ENCODE measurements around the gene GATD1.

GATD1 gene

GRCh38 chr11:721741-722345 is 55.4 kb downstream of the GATD1 start:
- no peak for DNase-seq (ENCODE audit: low read depth)
- TF ChIP-seq, protein P1, sequence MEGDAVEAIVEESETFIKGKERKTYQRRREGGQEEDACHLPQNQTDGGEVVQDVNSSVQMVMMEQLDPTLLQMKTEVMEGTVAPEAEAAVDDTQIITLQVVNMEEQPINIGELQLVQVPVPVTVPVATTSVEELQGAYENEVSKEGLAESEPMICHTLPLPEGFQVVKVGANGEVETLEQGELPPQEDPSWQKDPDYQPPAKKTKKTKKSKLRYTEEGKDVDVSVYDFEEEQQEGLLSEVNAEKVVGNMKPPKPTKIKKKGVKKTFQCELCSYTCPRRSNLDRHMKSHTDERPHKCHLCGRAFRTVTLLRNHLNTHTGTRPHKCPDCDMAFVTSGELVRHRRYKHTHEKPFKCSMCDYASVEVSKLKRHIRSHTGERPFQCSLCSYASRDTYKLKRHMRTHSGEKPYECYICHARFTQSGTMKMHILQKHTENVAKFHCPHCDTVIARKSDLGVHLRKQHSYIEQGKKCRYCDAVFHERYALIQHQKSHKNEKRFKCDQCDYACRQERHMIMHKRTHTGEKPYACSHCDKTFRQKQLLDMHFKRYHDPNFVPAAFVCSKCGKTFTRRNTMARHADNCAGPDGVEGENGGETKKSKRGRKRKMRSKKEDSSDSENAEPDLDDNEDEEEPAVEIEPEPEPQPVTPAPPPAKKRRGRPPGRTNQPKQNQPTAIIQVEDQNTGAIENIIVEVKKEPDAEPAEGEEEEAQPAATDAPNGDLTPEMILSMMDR (conservative IDR thresholded peaks at IDR 0.05; ENCODE audit: low read depth, low read length) = no peak
- no peak overlapping the region for H3K4me3 ChIP-seq (ENCODE audit: low read length)

GRCh38 chr11:721247-721740 is 56.0 kb downstream of the GATD1 start:
- DNase-seq (ENCODE audit: low read depth) = no peak
- no peak overlapping the region for H3K4me3 ChIP-seq (ENCODE audit: low read length)
- TF ChIP-seq, protein P1 (conservative IDR thresholded peaks at IDR 0.05; ENCODE audit: low read depth, low read length) = no peak

DNA sequence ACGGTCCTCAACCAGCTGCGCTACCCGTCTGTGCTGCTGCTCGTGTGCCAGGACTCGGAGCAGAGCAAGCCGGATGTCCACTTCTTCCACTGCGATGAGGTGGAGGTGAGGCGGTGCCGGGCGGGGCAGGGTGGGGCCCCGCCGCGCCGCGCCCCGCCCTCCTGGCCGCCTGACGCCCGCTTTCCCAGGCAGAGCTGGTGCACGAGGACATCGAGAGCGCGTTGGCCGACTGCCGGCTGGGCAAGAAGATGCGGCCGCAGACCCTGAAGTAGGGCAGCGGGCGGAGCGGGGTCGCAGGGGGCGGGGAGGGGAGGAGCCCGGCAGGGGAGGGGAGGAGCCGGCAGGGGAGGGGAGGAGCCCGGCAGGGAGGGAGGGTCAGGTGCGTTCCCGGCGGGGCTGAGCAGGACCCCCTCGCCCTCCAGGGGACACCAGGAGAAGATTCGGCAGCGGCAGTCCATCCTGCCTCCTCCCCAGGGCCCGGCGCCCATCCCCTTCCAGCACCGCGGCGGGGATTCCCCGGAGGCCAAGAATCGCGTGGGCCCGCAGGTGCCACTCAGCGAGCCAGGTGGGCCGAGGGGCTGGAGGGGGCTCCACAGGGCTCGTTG is 56.5 kb downstream of the GATD1 start:
- TF ChIP-seq, protein P1 (conservative IDR thresholded peaks at IDR 0.05; ENCODE audit: low read depth, low read length) = no peak
- no peak for DNase-seq (ENCODE audit: low read depth)
- no peak overlapping the region for H3K4me3 ChIP-seq (ENCODE audit: low read length)

DNA sequence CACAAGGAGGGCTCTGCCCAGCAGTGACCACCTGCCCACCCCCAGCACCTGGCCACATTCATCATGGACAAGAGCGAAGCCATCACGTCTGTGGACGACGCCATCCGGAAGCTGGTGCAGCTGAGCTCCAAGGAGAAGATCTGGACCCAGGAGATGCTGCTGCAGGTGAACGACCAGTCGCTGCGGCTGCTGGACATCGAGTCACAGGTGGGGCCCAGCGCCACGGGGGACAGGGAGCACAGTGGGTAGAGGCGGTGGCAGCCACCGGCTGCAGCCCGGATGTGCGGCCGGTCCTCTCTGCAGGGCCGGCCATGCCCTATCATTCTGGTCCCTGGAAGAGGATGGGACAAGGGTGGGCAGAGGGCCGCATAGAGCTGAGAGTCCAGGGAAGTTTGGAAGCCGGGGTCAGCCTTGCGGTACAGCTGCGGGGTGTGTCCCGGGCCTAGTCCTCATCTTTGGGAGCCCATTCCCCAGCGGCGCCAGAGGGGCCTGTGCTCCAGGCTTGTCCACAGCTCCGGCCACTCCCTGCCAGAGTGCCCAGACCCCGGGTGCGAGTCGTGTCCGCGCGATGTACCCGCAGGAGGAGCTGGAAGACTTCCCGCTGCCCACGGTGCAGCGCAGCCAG is 57.2 kb downstream of the GATD1 start:
- no peak for DNase-seq (ENCODE audit: low read depth)
- no peak overlapping the region for H3K4me3 ChIP-seq (ENCODE audit: low read length)
- TF ChIP-seq, protein P1 (conservative IDR thresholded peaks at IDR 0.05; ENCODE audit: low read depth, low read length) = no peak

GRCh38 chr11:719214-720016 is 57.9 kb downstream of the GATD1 start:
- TF ChIP-seq, protein P1 (conservative IDR thresholded peaks at IDR 0.05; ENCODE audit: low read depth, low read length) = no peak
- DNase-seq (ENCODE audit: low read depth) = no peak
- no peak overlapping the region for H3K4me3 ChIP-seq (ENCODE audit: low read length)
